ENCODE measurements around the gene CREB1.
A peak's percentile ranks its signal among the peaks of the same experiment; 100 is the strongest.
"Not testable (repeated sequence)": the region's sequence is repeated elsewhere in the genome, so short reads cannot be mapped to it uniquely, and the experiment has no call there.

Gene CREB1

DNA sequence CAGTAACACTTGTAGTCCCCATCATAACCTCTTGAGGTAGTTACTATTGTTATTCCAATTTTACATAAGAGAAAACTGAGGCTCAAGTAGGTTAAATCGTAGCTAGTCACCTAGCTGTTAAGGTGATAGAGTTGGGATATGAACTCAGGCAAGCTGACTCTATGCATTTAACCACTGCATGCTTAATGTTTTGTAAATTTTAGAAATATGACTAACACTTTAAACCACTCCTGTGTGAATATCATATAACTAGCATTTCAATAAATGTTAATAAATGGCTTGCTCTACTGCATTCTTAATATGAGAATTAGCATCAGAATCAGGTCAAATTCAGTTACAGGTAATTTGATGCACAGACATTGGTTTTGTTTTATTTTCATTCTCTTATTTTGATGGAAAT is 35.6 kb upstream of the CREB1 start:
- TF ChIP-seq, protein P1, sequence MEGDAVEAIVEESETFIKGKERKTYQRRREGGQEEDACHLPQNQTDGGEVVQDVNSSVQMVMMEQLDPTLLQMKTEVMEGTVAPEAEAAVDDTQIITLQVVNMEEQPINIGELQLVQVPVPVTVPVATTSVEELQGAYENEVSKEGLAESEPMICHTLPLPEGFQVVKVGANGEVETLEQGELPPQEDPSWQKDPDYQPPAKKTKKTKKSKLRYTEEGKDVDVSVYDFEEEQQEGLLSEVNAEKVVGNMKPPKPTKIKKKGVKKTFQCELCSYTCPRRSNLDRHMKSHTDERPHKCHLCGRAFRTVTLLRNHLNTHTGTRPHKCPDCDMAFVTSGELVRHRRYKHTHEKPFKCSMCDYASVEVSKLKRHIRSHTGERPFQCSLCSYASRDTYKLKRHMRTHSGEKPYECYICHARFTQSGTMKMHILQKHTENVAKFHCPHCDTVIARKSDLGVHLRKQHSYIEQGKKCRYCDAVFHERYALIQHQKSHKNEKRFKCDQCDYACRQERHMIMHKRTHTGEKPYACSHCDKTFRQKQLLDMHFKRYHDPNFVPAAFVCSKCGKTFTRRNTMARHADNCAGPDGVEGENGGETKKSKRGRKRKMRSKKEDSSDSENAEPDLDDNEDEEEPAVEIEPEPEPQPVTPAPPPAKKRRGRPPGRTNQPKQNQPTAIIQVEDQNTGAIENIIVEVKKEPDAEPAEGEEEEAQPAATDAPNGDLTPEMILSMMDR (IDR thresholded peaks at IDR 0.05; ENCODE audit: extremely low read depth, missing control alignments) = no peak
- no peak for DNase-seq (ENCODE audit: low spot score)

DNA sequence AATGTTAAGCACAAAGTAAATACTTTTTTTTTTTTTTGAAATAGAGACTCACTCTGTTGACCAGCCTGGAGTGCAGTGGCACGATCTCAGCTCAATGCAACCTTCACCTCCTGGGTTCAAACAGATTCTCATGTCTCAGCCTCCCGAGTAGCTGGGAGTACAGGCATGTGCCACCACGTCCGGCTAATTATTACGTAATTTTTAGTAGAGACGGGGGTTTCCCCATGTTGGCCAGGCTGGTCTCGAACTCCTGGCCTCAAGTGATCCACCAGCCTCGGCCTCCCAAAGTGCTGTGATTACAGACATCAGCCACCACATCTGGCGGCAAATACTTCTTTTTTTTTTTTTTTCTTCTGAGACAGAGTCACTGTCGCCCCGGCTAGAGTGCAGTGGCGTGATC is 32.8 kb upstream of the CREB1 start:
- not testable (repeated sequence) for DNase-seq (ENCODE audit: low spot score)

DNA sequence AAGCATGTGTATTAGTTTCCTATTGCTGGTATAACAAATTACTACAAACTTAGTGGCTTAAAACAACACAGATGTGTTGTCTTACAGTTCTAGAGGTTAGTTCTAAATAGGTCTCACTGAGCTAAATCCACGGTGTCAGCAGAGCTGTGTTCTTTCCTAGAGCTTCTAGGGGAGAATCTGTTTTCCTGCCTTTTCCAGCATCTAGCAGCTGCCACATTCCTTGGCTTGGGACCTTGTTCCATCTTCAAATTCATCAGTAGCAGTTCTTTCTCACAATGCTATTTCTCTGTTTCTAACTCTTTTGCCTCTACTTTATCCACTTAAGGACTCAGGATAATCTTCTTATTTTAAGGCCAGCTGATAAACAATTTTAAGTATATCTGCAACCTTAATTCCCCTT is 32.2 kb upstream of the CREB1 start:
- TF ChIP-seq, protein P1 (IDR thresholded peaks at IDR 0.05; ENCODE audit: extremely low read depth, missing control alignments) = no peak
- DNase-seq (ENCODE audit: low spot score) = no peak

DNA sequence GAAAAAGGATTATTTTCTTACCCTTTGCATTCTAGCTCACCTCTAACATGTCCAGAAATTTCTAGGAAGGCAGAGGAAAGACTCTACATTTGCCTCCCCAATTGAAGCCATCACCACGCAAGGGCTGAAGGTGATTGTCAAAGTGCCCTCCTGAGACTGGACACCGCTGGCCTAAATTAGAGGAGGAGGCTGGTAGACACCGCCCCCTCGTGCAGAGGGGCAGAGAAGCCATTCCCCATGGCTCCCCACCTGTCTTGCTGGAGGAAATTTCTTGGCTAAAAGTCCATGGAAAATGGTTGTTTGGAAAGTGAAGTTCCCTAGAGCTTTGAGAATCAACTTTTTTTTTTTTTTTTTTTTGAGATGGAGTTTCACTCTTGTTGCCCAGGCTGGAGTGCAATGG is 31.3 kb upstream of the CREB1 start:
- DNase-seq (ENCODE audit: low spot score) = no peak

DNA sequence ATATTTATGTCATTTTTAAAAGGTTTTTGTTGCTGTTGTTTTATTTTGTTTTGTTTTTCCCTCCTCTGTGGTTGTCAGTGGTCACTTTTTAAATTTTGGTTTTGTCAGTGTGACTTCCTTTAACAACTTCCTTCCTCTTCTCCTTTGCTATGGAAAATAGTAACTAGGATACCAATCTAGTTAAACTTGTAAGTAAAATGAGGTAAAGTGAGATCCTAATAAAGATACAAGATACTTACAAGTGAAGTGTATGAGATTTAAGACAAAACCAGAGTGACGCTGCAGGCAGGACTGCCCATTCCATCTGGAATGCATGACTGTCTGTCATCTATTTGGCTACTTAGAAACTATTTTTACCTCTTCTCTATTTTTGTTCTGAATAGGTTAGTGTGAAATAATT is 30.6 kb upstream of the CREB1 start:
- DNase-seq (ENCODE audit: low spot score) = no peak
- TF ChIP-seq, protein P1 (IDR thresholded peaks at IDR 0.05; ENCODE audit: extremely low read depth, missing control alignments) = no peak

More for the DNA sequence above, 31.3 kb upstream of the CREB1 start:
- TF ChIP-seq, protein P1 (IDR thresholded peaks at IDR 0.05; ENCODE audit: extremely low read depth, missing control alignments) = no peak

DNA sequence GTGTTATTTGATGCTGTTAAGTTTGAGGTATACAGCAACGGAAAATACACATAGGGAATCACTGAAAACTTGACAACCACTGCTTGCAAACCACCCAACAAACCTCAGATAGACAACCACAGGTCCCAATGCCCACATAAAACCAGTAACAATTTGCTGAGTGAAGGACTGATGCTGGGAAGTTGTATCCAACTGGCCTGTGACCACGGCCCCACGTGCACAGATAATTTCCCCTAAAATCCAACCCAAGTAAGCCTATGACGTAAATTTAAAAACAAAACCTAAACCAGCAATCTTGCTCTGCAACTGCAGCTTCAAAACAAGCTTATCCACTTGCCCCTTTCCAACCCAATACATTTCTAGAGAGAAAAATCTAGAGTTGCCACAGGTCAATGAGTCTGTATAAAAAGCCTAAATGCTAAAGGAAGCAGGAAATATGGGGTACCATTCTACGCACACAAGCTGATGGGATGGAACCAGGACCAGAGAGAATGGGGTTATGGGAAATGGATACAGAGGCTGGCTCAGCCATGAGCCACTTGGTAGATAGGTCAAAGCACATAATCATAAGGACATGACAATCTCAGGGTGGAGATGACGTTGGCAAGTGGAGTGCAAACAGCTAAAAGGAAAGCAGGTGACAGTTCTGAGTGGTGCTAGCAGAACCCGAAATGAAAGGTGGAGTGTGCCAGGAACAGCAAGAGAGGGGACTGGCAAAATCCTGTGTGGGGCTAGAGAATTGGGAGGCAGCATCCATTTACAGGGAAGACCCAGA is 27.8 kb upstream of the CREB1 start:
- no peak for DNase-seq (ENCODE audit: low spot score)
- TF ChIP-seq, protein P1 (IDR thresholded peaks at IDR 0.05; ENCODE audit: extremely low read depth, missing control alignments) = no peak

DNA sequence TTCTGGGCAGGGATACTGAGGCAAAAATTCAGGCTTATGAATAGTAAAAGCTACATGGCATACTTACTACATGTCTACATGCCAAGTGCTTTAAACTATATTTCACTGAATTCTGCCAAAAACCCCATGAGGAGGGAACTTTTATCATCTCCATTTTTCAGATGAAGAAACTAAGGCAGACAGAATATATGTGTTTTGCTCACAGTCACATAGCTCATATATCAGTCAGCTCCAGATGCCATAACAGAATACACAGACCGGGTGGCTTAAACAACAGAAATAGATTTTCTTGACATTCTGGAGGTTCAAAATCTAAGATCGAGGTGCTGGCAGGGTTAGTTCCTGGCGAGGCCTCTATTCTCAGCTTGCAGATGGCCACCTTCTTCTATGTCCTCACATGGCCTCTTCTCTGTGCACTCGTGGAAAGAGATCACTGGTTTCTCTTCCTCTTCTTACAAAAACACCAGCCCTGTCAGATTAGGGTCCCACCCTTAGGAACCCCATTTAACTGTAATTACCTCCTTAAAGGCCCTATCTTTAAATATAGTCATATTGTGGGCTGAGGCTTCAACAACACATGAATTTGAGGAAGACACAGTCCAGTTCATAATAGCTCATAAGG is 27.1 kb upstream of the CREB1 start:
- DNase-seq (ENCODE audit: low spot score) = peak; percentile 28
- TF ChIP-seq, protein P1 (IDR thresholded peaks at IDR 0.05; ENCODE audit: extremely low read depth, missing control alignments) = no peak

DNA sequence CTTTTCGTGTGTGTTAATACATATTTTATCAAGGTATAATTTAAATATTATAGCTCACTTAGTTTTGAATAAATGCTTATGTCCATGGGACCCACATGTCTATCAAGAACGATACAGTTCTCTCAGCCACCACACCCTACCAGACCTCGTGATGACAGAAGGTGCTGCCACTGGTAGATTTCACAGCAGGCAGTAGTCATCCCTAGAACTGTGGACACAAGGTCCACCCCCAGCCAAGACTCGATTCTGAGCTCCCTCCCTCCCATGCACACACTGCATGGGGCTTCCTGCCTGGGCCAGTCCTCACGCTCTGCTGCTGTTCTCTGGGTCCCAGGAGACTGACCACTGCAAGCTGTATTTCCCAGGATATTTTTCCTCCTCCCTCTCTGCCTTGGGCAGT is 26.5 kb upstream of the CREB1 start:
- TF ChIP-seq, protein P1 (IDR thresholded peaks at IDR 0.05; ENCODE audit: extremely low read depth, missing control alignments) = no peak
- peak; percentile 69 for DNase-seq (ENCODE audit: low spot score)

Data from GM20000 (cell line).